ELR (cell line): ENCODE results near the gene ARHGEF28.

ENCODE experiments used
- DNase-seq: peaks from one replicate; pipeline ENCODE4 v3.0.0-alpha.2; 2015; ENCODE audit warnings: low read depth

Gene ARHGEF28

GRCh38 chr5:73777192-73777591, 151.2 kb downstream of the ARHGEF28 start:
- DNase-seq: no peak

GRCh38 chr5:73780302-73781080, 154.5 kb downstream of the ARHGEF28 start:
- no peak for DNase-seq

GRCh38 chr5:73781107-73781768, 155.2 kb downstream of the ARHGEF28 start:
- DNase-seq: no peak

GRCh38 chr5:73783828-73784227, 157.8 kb downstream of the ARHGEF28 start:
- peak; percentile 38 for DNase-seq

- no peak for DNase-seq
These were observed 160.2 kb downstream of the ARHGEF28 start for GRCh38 chr5:73786043-73786831.

GRCh38 chr5:73789851-73790281, 163.9 kb downstream of the ARHGEF28 start:
- DNase-seq: peak; percentile 25

GRCh38 chr5:73791389-73791788, 165.4 kb downstream of the ARHGEF28 start:
- DNase-seq: no peak

GRCh38 chr5:73792687-73793320, 166.8 kb downstream of the ARHGEF28 start:
- DNase-seq: peak; percentile 79

GRCh38 chr5:73793911-73794310, 167.9 kb downstream of the ARHGEF28 start:
- peak; percentile 61 for DNase-seq

- DNase-seq: peak; percentile 96
These were observed 170.5 kb downstream of the ARHGEF28 start for GRCh38 chr5:73796164-73797131.

GRCh38 chr5:73797132-73797510, 171.1 kb downstream of the ARHGEF28 start:
- DNase-seq: peak; percentile 40

GRCh38 chr5:73799401-73799972, 173.5 kb downstream of the ARHGEF28 start:
- DNase-seq: no peak

GRCh38 chr5:73801686-73802085, 175.7 kb downstream of the ARHGEF28 start:
- no peak for DNase-seq

GRCh38 chr5:73805449-73805848, 179.5 kb downstream of the ARHGEF28 start:
- no peak for DNase-seq

- no peak for DNase-seq
These were observed 182.9 kb downstream of the ARHGEF28 start for GRCh38 chr5:73808911-73809310.

GRCh38 chr5:73810429-73810828, 184.4 kb downstream of the ARHGEF28 start:
- no peak for DNase-seq

GRCh38 chr5:73812457-73812856, 186.5 kb downstream of the ARHGEF28 start:
- DNase-seq: peak; percentile 7

GRCh38 chr5:73812962-73813588, 187.1 kb downstream of the ARHGEF28 start:
- no peak for DNase-seq

- no peak for DNase-seq
These were observed 188.3 kb downstream of the ARHGEF28 start for GRCh38 chr5:73814233-73814846.

GRCh38 chr5:73815631-73816030, 189.6 kb downstream of the ARHGEF28 start:
- peak; percentile 65 for DNase-seq
